HepG2 (cell line): Measurements from ENCODE around the gene NUDT13. TPM values are rescaled to one million over a fixed set of nuclear protein-coding genes. Genes with fewer than 3 reads are reported as not detected.

Source experiments
- AFF4 ChIP-seq: sonication (generic); formaldehyde crosslinking; IDR thresholded peaks from 2 replicates; pipeline ENCODE4 v1.4.0; 2020; ENCODE audit warnings: missing genetic modification reagents
- BCL3 ChIP-seq: sonication (generic); formaldehyde crosslinking; IDR thresholded peaks from 2 replicates; pipeline ENCODE4 v1.5.1; 2020; ENCODE audit warnings: mild to moderate bottlenecking, missing genetic modification reagents, moderate library complexity
- FOXO4 ChIP-seq: sonication (generic); formaldehyde crosslinking; conservative IDR thresholded peaks from 2 replicates; pipeline ENCODE4 v1.8.1; 2023; ENCODE audit warnings: missing genetic modification reagents
- HNRNPLL ChIP-seq: fragments of 200-400 bp; formaldehyde crosslinking; IDR thresholded peaks from 2 replicates; pipeline ENCODE4 v1.6.1; 2017; ENCODE audit warnings: mild to moderate bottlenecking, low read depth, low read length; ENCODE audit not compliant: poor library complexity, severe bottlenecking
- IKZF4 ChIP-seq: sonication (generic); formaldehyde crosslinking; IDR thresholded peaks from 2 replicates; pipeline ENCODE4 v1.5.1; 2020; ENCODE audit warnings: borderline replicate concordance, mild to moderate bottlenecking, low read depth, missing genetic modification reagents; ENCODE audit errors: not compliant biosample characterization
- MED1 ChIP-seq: sonication (generic); formaldehyde crosslinking; IDR thresholded peaks from 2 replicates; pipeline ENCODE4 v1.4.0; 2020; ENCODE audit warnings: missing genetic modification reagents
- NFYB ChIP-seq: sonication (generic); formaldehyde crosslinking; IDR thresholded peaks from 2 replicates; pipeline ENCODE4 v1.4.0; 2020; ENCODE audit warnings: missing genetic modification reagents
- SSRP1 ChIP-seq: IDR thresholded peaks from 2 replicates; pipeline ENCODE4 v1.6.1; 2016; ENCODE audit warnings: control low read depth
- WIZ ChIP-seq: sonication (generic); formaldehyde crosslinking; IDR thresholded peaks from 2 replicates; pipeline ENCODE4 v1.5.1; 2020; ENCODE audit warnings: mild to moderate bottlenecking, missing genetic modification reagents
- ZBTB38 ChIP-seq: sonication (generic); formaldehyde crosslinking; IDR thresholded peaks from 2 replicates; pipeline ENCODE4 v1.5.1; 2020; ENCODE audit warnings: mild to moderate bottlenecking, missing genetic modification reagents
- ZBTB43 ChIP-seq: sonication (generic); formaldehyde crosslinking; conservative IDR thresholded peaks from 2 replicates; pipeline ENCODE4 v1.4.0; 2020; ENCODE audit warnings: missing genetic modification reagents
- ZNF235 ChIP-seq: sonication (generic); formaldehyde crosslinking; IDR thresholded peaks from 2 replicates; pipeline ENCODE4 v1.8.1; 2023; ENCODE audit warnings: mild to moderate bottlenecking, missing genetic modification reagents, borderline replicate concordance
- ZNF333 ChIP-seq: sonication (generic); formaldehyde crosslinking; IDR thresholded peaks from 2 replicates; pipeline ENCODE4 v1.4.0; 2020; ENCODE audit warnings: mild to moderate bottlenecking, missing genetic modification reagents, borderline replicate concordance
- ZNF44 ChIP-seq: sonication (generic); formaldehyde crosslinking; IDR thresholded peaks from 2 replicates; pipeline ENCODE4 v1.5.1; 2020; ENCODE audit warnings: mild to moderate bottlenecking, missing genetic modification reagents
- ZNF512 ChIP-seq: sonication (generic); formaldehyde crosslinking; IDR thresholded peaks from 2 replicates; pipeline ENCODE4 v1.4.0; 2020; ENCODE audit warnings: mild to moderate bottlenecking, missing genetic modification reagents
- ZNF747 ChIP-seq: sonication (generic); formaldehyde crosslinking; IDR thresholded peaks from 2 replicates; pipeline ENCODE4 v1.8.1; 2023; ENCODE audit warnings: missing genetic modification reagents, mild to moderate bottlenecking, borderline replicate concordance
- ZNF784 ChIP-seq: sonication (generic); formaldehyde crosslinking; IDR thresholded peaks from 2 replicates; pipeline ENCODE4 v1.5.1; 2020; ENCODE audit warnings: missing genetic modification reagents, mild to moderate bottlenecking, borderline replicate concordance
- ZSCAN21 ChIP-seq: sonication (generic); formaldehyde crosslinking; IDR thresholded peaks from 2 replicates; pipeline ENCODE4 v1.8.0; 2022; ENCODE audit warnings: mild to moderate bottlenecking, missing genetic modification reagents, moderate library complexity, borderline replicate concordance
- polyA plus RNA-seq, 8 experiments: library from polyadenylated mRNA; depleted of rRNA in 3 of 8; stranded (reverse) in 7 of 8; unstranded in 1 of 8; fragments of >200 nt; fragmentation: Illumina TruSeq in 4 of 8; extraction: Trizol in 4 of 8; gene quantifications; 2 replicates each; pipeline versions ENCODE4 v1.2.1 to v1.2.3, GENCODE V29; 2011 to 2016; ENCODE audit warnings: low read depth in 4 of 8, missing spikeins in 1 of 8, mixed read lengths in 1 of 8; ENCODE audit not compliant: insufficient read depth in 1 of 8
- total RNA-seq, 5 experiments: library from RNA; depleted of rRNA; stranded (reverse); fragments of >200 nt; fragmentation: Illumina TruSeq; extraction: Trizol; gene quantifications; 2 replicates each; pipeline ENCODE4 v1.2.3, GENCODE V29; 2016; ENCODE audit warnings: low read depth in 1 of 5

NUDT13 gene
- total and polyA plus RNA-seq, 2 of the 13 experiments (the other 11 are each of a cell fraction or from before 2014, with no cell fraction given), result 4.2 to 6.5 TPM

GRCh38 chr10:73167783-73168464, 57.7 kb downstream of the NUDT13 start, which contains the start of the genes ECD and FAM149B1 (continued):
- peak; percentile 30; the same call in 1 of the 2 replicates for TF ChIP-seq ZNF784 (CRISPR knock-in tag)
- TF ChIP-seq NFYB (CRISPR knock-in tag), result peak; percentile 40
- TF ChIP-seq WIZ (CRISPR knock-in tag), result no peak; the same call in 1 of the 2 replicates
- no peak for TF ChIP-seq IKZF4 (CRISPR knock-in tag)
- TF ChIP-seq ZNF44 (CRISPR knock-in tag), result no peak
- 0 out of 2 replicates have a peak, but pooled peaks have one; percentile 24 for TF ChIP-seq ZBTB43 (CRISPR knock-in tag)
- no peak for TF ChIP-seq FOXO4
- TF ChIP-seq SSRP1 (CRISPR knock-in tag), result no peak
- no peak for TF ChIP-seq ZNF512 (CRISPR knock-in tag)
- TF ChIP-seq HNRNPLL, result peak; percentile 69
- TF ChIP-seq ZNF333 (CRISPR knock-in tag), result peak; percentile 81; the same call in 1 of the 2 replicates
- TF ChIP-seq ZNF747 (CRISPR knock-in tag), result no peak
- 0 out of 2 replicates have a peak, but pooled peaks have one; percentile 26 for TF ChIP-seq BCL3
- peak; percentile 86 for TF ChIP-seq MED1 (CRISPR knock-in tag)
- peak; percentile 79 for TF ChIP-seq ZBTB38 (CRISPR knock-in tag)
- TF ChIP-seq AFF4 (CRISPR knock-in tag), result no peak
- no peak for TF ChIP-seq ZSCAN21
- TF ChIP-seq ZNF235 (CRISPR knock-in tag), result peak; percentile 68; the same call in 1 of the 2 replicates
